COR-L47 (cell line): ENCODE results near the gene BCKDHA.
"Not testable (repeated sequence)": the region's sequence is repeated elsewhere in the genome, so short reads cannot be mapped to it uniquely, and the experiment has no call there.

Experiments used
- DNase-seq: peaks from one replicate; lab custom pipeline; 2025; lab: John Stamatoyannopoulos, UW

BCKDHA gene

GRCh38 chr19:41426116-41426841 lies 28.7 kb downstream of the BCKDHA start:
- DNase-seq, result no peak

GRCh38 chr19:41426952-41427646 lies 29.5 kb downstream of the BCKDHA start, which contains the start of gene B3GNT8:
Gene B3GNT8, minus strand, starts transcription at chr19:41427374. Its CDS starts 596 bp downstream, at chr19:41426778.
- DNase-seq, result no peak

DNA sequence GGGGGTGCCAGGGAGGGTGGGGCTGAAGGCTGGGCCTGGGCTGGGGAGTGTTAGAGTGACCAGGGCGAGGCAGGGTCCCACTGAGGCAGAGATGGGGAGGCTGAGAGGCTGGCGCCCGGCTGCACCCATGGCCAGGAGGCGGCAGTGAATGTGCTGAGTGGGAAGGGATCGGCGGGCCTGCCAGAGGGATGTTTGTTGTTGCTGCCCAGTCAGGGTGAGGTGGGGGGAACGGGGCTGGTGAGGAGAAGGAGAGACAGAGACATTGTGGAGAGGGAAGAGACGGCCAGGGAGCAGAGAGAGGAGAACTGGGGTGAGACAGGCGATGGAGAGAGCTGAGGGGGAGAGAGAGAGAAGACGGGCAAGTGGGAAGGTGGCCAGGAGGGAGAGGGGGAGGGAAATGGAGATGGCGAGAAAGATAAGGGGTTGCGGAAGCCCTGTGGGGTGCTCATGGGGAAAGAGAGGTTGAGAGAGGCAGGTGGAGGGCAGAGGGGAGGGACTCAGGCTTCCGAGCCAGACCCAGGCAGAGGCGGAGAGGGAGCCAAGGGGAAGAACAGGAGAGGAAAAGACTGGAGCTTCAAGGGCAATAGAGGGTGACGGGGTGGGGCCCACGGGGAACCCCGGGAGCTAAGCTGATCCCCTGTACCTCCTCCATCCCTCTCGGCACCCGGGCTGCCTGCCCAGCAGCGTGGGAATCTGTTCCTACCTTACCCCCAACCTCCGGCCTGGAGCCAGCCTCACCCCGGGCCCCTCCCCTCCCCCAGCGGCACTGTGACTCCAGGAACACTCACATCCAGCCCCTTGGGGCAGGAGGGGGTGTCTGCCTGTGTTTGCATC lies 30.2 kb downstream of the BCKDHA start:
- no peak for DNase-seq

DNA sequence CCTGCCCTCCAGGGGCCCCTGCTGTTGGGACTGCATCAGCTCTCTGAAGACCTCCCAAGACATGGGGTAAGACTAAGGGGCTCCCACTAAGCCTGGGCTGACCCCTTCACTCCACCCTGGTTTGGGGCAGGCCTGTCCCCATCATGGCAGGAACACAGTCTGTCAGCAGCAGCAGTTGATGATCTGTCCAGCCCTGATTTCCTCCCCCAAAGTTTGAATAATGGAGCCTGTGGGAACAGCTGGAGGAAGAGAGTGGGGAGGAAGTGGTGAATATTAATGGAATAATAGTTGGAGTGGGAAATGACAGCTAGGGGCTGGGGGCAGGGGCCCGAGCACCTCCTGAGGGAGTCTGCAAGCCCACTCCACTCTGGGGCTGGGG lies 30.9 kb downstream of the BCKDHA start:
- no peak for DNase-seq

DNA sequence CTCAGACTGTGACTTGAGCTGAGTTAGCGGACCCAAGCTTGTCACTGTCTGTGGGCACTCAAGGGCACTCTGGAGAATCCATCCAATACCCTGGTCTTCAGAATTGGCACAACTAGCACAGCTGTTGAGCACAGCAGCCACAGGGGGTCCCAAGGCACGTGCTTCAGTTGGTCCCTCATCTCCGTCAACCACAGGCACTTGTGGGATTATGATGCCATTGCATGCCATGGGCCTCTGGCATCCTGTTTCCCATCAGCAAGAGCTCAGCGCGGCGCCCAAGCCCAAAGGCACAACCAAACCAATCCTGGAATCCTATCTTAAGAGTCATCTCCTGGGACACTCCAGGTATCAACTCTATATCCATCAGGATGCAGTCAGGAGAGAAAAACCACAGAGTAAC lies 33.3 kb downstream of the BCKDHA start:
- no peak for DNase-seq

DNA sequence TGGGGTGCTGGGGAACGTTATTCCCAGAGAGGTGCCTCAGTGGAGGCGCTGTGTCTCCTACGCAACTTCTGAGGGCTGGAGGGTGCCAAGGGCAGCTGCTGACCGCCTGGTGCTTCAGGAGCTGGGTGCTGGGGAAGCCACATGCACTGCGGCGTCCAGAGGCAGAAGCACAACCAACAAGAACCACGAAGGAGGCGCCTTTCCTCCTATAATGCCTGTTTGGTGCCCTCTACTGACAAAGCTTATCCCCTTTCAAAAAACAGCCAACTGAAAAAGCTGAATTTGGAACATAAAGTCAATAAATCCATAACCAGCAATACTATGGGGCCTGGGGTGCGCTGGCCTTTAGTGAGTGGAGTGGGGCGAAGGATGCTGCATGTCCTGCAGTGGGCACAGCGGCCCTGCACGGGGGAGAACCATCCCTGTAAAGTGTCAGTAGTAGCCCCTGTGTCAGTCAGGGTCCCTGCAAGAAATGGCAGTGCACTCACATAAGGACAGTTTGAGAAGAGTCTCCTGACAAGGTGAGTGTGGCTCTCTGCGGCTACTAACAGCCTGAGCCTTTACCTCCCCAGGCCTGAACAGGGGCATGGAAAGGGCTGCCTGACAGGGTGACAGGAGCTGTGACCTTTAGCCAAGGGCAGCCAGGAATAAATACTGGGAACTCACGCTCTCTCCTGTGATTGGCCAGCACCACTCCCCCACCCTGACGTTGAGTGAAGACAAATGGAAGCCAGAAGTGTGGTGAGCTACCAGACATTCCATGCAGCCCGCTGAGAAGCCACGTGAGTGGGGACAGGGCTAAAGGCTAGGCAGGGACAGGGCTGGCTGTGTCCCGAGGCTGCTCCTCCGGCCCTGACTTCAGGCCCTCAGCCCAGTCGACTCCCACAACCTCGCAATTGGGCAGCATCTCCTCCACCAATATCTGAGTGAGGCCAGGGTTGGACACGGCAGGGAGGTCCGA lies 34.1 kb downstream of the BCKDHA start:
- no peak for DNase-seq

DNA sequence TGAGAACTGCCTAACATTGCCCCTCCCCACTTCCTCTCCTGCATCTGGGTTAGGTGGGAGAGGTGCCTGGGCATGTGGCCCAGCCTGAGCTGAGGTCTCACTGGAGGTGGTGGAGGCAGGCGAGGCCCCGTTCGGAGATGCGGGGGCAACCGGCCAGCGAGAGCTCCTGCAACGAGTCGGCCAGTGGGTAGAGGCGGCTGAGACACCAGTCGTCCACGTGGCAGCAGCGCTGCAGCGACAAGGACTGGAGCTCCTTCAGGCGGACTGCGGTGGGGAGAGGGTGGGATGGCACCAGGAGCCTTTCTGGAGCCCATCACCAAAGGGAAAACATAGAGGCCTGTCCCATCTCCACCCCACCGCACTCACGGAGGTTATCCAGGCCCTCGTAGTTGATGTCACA lies 35.6 kb downstream of the BCKDHA start:
- DNase-seq, result no peak

- DNase-seq, result no peak
Observed at GRCh38 chr19:41434450-41434849, 36.8 kb downstream of the BCKDHA start.

GRCh38 chr19:41435376-41435775 lies 37.8 kb downstream of the BCKDHA start:
- DNase-seq, result not testable (repeated sequence)

GRCh38 chr19:41435936-41436673 lies 38.5 kb downstream of the BCKDHA start:
- no peak for DNase-seq

DNA sequence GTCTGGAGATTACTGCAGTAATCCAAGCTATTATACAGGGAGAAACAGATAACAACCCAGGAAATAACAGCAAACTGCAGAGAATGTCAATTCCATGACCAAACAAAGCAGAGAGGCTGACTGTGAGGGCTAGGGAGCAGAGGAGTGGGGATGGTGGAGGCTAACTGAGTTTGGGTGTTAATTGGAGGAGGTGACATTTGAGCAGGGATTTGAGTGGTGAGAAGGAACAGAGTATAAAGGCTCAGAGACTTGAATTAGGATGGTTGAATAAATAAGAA lies 39.0 kb downstream of the BCKDHA start:
- DNase-seq, result no peak

DNA sequence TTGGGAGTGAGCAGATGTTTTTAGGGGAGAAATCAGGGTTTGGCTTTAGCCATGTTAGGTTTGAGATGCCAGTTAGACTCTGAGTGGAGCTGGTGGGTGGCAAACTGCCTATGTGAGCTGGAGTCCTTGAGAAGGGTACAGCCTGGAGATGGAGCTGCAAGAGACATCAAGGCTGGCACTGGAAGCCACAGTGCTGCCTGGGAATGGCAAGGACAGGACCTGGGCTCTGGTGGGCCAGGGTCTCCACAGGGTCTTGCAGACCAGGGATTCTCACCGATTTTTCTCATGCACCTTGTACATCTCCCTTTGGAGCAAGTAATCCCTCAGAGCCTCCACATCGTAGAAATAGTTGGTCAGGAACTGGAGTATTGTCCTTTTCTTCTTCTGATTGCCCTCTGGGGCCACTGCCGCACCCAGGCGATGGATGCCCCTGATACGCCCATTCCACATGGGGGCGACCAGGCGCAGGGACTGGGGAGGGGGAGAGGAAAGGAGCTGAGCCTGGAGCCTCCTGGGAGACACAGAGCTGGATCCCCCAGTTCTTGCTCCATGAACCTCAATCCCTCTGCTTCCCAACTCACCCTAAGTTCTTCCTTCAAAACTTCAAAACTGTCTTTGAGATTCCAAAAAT lies 40.4 kb downstream of the BCKDHA start:
- no peak for DNase-seq

DNA sequence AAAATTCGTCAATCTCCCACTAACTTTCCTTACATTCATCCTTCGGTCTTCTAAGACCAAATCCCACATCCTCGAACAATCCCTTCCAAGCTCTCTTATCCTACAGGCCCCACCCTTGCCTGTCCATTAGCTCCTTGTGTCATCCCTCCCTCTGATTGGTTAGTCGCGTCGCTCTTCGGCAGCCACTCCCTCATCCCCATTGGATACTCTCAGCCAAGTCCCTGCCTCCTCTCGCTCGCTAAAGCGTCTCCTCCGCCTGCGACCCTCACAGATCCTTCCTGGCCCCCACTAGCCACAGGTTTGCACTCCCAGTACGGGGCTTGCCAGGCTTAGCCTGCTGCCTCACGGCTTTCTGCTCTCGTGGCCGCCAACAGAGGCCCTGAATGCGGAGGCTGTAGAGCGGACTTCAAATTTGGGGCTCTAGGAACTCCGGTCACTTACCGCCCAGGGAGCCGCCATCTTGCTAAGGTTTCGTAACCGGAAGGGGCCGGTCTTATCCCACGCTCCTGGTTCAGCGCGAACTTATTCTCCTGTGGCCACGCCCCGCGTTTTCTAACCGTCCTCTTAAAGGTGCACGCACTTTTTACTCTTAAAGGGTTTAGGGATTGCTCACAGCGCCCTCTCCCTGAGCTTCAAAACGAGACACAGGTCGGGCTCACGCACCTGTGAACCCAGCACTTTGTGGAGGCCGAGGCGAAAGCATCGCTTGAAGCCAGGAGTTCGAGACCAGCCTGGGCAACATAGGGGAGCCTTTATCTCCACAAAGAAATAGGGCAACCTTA lies 42.0 kb downstream of the BCKDHA start, which contains the start of gene DMAC2:
Gene DMAC2 (minus strand): TSS at position 472 of the 782 bp plus-strand sequence. CDS start 13 bp downstream, at position 459.
- peak; percentile 99 for DNase-seq

DNA sequence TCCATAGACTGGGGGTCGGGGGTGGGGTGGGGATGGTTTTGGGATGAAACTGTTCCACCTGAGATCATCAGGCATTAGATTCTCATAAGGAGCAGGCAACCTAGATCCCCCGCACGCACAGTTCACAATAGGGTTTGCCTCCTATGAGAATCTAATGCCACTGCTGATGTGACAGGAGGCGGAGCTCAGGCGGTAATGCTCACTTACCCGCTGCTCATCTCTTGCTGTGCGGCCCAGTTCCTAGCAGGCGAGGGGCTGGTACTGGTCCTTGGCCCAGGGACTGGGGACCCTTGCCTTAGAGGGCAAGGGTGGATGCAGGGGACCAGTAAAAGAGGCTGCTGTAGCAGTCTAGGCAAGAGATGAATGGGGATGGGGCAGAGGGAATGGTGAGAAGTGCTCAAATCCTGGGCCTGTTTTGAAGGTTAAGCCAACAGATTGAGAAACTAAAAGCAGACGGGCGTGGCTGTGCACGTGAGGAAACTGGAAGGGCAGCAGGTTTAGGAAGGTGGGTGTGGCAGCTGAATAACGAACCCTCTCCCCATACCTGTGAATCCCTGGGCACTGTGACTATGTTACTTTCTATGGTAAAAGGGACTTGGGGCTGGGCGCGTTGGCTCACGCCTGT lies 43.8 kb downstream of the BCKDHA start:
- no peak for DNase-seq

DNA sequence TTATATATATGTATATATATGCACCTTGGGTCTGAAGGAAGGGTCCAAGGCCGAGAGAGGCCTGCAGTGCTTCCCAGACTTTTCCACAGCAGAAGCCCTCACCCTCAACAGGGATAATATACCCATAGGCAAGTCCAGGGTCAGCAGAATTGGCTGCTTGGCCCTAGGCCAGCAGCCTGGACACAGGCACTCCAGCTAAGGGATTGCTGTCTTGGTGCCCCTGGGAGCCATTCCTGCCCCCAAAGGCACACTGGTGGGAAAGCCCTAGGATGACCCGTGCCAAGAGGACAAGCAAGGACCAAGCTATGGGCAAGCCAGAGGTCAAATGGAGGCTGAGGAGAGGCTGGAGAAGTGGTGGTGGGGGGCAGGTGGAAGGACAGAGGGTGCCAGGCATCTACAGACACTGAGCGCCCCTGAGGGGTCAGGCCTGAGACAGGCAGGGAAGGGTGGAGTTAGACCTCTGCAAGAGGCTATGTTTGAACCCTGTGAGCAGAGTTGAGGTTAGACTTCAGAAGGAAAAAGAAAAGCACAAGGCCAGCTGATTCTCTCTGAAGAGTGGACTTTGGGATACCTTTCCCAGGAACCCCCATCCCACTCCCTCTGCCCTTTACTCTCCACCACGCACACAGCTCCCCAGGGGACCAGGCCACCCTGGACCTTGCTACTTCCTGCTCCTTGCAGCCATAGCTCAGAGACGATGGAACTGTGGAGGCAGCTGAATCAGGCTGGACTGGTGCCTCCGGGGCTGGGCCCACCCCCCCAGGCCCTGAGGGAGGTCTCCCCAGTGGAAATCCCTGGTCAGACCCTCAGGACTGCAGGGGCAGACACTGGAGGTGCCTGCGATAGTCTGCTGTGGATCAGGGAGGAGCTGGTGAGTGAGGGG lies 45.1 kb downstream of the BCKDHA start, which contains the start of gene ERICH4:
Gene ERICH4 (plus strand): TSS at position 684 of the 883 bp plus-strand sequence. CDS start 14 bp downstream, at position 698.
- no peak for DNase-seq

GRCh38 chr19:41443813-41444455 lies 46.3 kb downstream of the BCKDHA start:
- no peak for DNase-seq

- no peak for DNase-seq
Observed at GRCh38 chr19:41445575-41445974, 48.0 kb downstream of the BCKDHA start.
